K562 (cell line): Measurements from ENCODE around the gene PIK3CG. TPM values are rescaled to one million over a fixed set of nuclear protein-coding genes. Genes with fewer than 3 reads are reported as not detected.

Experiments used
- CBX3 ChIP-seq, 2 experiments: IDR thresholded peaks; 1 replicate in 1 of 2; 2 replicates in 1 of 2; pipeline ENCODE4 v1.6.1; 2012; ENCODE audit warnings: inconsistent platforms in 2 of 2, low read length in 2 of 2, borderline replicate concordance in 1 of 2, control low read depth in 1 of 2
- ELF2 ChIP-seq: fragments of 250-450 bp; sonication (Bioruptor Pico); IDR thresholded peaks from 2 replicates; pipeline ENCODE4 v1.5.0; 2021; ENCODE audit warnings: mild to moderate bottlenecking
- EZH2 ChIP-seq: IDR thresholded peaks from 2 replicates; pipeline ENCODE4 v1.6.1; 2012; ENCODE audit warnings: low read depth, mild to moderate bottlenecking, inconsistent platforms, low read length, borderline replicate concordance
- GABPA ChIP-seq: fragments of 200-800 bp; sonication (Bioruptor generic); conservative IDR thresholded peaks from 2 replicates; pipeline ENCODE4 v1.6.1; 2016; ENCODE audit warnings: low read depth, missing genetic modification characterization, missing compliant biosample characterization
- GABPB1 ChIP-seq: sonication (generic); formaldehyde crosslinking; IDR thresholded peaks from 2 replicates; pipeline ENCODE4 v1.8.0; 2022; ENCODE audit warnings: mild to moderate bottlenecking, missing genetic modification reagents
- KAT7 ChIP-seq: sonication (generic); formaldehyde crosslinking; IDR thresholded peaks from 2 replicates; pipeline ENCODE4 v1.8.0; 2022; ENCODE audit warnings: missing genetic modification reagents, mild to moderate bottlenecking, borderline replicate concordance
- MEIS2 ChIP-seq: fragments of 450-650 bp; IDR thresholded peaks from 2 replicates; pipeline ENCODE4 v1.6.1; 2014; ENCODE audit warnings: mild to moderate bottlenecking; ENCODE audit not compliant: partially characterized antibody
- NEUROD1 ChIP-seq: fragments of 150-350 bp; IDR thresholded peaks from 2 replicates; pipeline ENCODE4 v1.6.1; 2014; ENCODE audit warnings: borderline replicate concordance, low read length, low read depth; ENCODE audit not compliant: partially characterized antibody
- PCBP1 ChIP-seq: fragments of 200-400 bp; formaldehyde crosslinking; IDR thresholded peaks from 2 replicates; pipeline ENCODE4 v1.6.1; 2018; ENCODE audit warnings: mild to moderate bottlenecking, low read depth, low read length; ENCODE audit not compliant: poor library complexity, severe bottlenecking
- POLR2H ChIP-seq: IDR thresholded peaks from 2 replicates; pipeline ENCODE4 v1.6.1; 2016; ENCODE audit warnings: missing genetic modification characterization, low read depth, mild to moderate bottlenecking, control low read depth, missing compliant biosample characterization, moderate library complexity
- RFX7 ChIP-seq: fragments of 250-450 bp; sonication (Bioruptor Pico); IDR thresholded peaks from 2 replicates; pipeline ENCODE4 v1.5.1; 2021; ENCODE audit warnings: mild to moderate bottlenecking
- SMAD3 ChIP-seq: fragments of 450-650 bp; formaldehyde crosslinking; conservative IDR thresholded peaks from 2 replicates; pipeline ENCODE4 v1.4.0; 2020; ENCODE audit warnings: mild to moderate bottlenecking
- SOX6 ChIP-seq: fragments of 450-650 bp; IDR thresholded peaks from 2 replicates; pipeline ENCODE4 v1.6.1; 2014; ENCODE audit warnings: mild to moderate bottlenecking
- SRF ChIP-seq, 2 experiments: fragments of 250-450, 450-650 bp in 1 of 2; sonication (Bioruptor Pico) in 1 of 2; sonication (generic) in 1 of 2; formaldehyde crosslinking; IDR thresholded peaks; 2 replicates each; pipeline versions ENCODE4 v1.5.0 to v1.5.1; 2020 to 2022; ENCODE audit warnings: mild to moderate bottlenecking in 1 of 2, missing genetic modification reagents in 1 of 2
- ZBTB17 ChIP-seq: fragments of 450-650 bp; formaldehyde crosslinking; IDR thresholded peaks from 2 replicates; pipeline ENCODE4 v1.4.0; 2020; ENCODE audit warnings: mild to moderate bottlenecking
- ZNF174 ChIP-seq: fragments of 250-450 bp; sonication (Bioruptor Pico); IDR thresholded peaks from 2 replicates; pipeline ENCODE4 v1.4.0; 2020; ENCODE audit warnings: mild to moderate bottlenecking
- ZNF239 ChIP-seq: fragments of 250-450 bp; sonication (Bioruptor Pico); IDR thresholded peaks from 2 replicates; pipeline ENCODE4 v1.4.0; 2020; ENCODE audit warnings: mild to moderate bottlenecking
- polyA plus RNA-seq, 8 experiments: library from polyadenylated mRNA; depleted of rRNA in 4 of 8; stranded (reverse) in 5 of 8; unstranded in 3 of 8; fragments of >200 nt; fragmentation: Nextera tagmentation in 2 of 8; fragmentation: Illumina TruSeq in 1 of 8; extraction: Ambion mirVana in 2 of 8; extraction: Trizol in 1 of 8; gene quantifications; 2 replicates each; pipeline versions ENCODE4 v1.2.1 to v1.2.3, GENCODE V29; 2011 to 2014; ENCODE audit warnings: inconsistent platforms in 1 of 8, missing spikeins in 1 of 8
- total RNA-seq, 7 experiments: library from RNA; depleted of rRNA in 6 of 7; stranded (reverse); fragments of >200 nt in 6 of 7; fragmentation: Illumina TruSeq in 2 of 7; extraction: Trizol in 2 of 7; gene quantifications; 2 replicates each; pipeline versions ENCODE4 v1.2.1 to v1.2.3, GENCODE V29; 2011 to 2021; ENCODE audit warnings: low replicate concordance in 1 of 7
- TF ChIP-seq, protein P1 (sequence below): sonication (generic); formaldehyde crosslinking; IDR thresholded peaks from 2 replicates; pipeline ENCODE4 v1.4.0; 2020; ENCODE audit warnings: mild to moderate bottlenecking, missing genetic modification reagents
- TF ChIP-seq, protein P2 (sequence below): fragments of 250-450 bp; sonication (Bioruptor Pico); IDR thresholded peaks from 2 replicates; pipeline ENCODE4 v1.4.0; 2020

PIK3CG gene
- total and polyA plus RNA-seq, 9 of the 15 experiments (the other 6 are each of a cell fraction or from before 2014, with no cell fraction given) = 5.3 to 42.5 (median 29.0) TPM

DNA sequence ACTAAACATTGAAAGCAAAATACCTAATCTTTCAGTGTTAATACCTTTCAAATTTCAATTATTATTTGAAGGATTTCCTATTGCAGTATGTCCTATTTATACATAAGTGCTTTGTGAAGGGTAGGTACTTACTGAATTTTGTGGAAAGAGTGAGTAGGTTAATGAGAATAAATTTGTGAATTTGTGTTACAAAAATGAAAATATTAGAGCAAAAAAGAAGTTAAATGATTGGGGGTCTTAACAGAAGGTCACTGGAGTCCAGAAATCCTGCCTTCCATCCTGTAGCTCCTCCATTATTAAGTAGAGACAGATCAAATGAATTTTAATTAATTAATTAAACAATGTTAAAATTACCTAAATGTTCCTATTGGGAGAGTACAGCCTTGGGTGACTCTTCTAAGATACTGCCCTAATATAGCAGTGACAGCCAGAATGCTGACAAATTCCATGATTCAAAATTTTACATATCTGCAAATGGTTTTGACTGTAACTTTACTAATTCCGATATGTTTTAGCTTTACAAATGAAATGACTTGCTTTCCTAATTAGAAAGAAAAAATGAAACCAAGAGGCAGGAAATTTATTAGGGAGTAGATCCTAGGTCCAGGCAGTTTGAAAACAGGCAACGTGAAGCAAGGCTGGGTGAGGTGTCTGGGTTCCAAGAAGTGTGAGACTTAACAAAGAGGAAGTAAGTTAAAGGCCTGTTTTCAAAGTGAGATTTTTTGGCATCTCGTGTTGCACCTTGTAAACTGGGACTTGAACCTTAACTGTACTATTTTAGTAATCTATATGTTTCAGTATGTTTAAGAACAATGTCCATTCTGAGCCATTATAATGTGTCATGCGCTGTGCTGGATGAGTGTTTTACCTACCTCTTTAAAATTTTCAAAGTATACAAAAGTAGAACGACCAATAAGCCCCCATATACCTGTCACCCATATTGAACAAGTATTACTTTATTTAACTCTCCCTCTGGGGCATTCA, 1.5 kb downstream of the PIK3CG start (continued):
- TF ChIP-seq PCBP1 (no peak), ZNF239 (0 out of 2 replicates have a peak, but pooled peaks have one; percentile 36), MEIS2 (peak; percentile 24), ZBTB17 (CRISPR knock-in tag) (peak; percentile 39; the same call in 1 of the 2 replicates), ZNF174 (CRISPR knock-in tag) (0 out of 2 replicates have a peak, but pooled peaks have one; percentile 45), POLR2H (tag) (peak; percentile 77), EZH2 (no peak), SOX6 (peak; percentile 57; the same call in 1 of the 2 replicates), RFX7 (CRISPR knock-in tag) (no peak), SRF (CRISPR knock-in tag; IDR thresholded peaks at IDR 0.05) (peak in 1 of 2 experiments; percentile 92; a peak in 3 of 4 replicates), GABPB1 (peak; percentile 11; the same call in 1 of the 2 replicates), NEUROD1 (no peak), CBX3 (IDR thresholded peaks at IDR 0.05; ENCODE audit: borderline replicate concordance in 1 of 2, low read length in 2 of 2) (no peak), ELF2 (peak; percentile 60; the same call in 1 of the 2 replicates), KAT7 (CRISPR knock-in tag) (peak; percentile 15; the same call in 1 of the 2 replicates), SMAD3 (0 out of 2 replicates have a peak, but pooled peaks have one; percentile 37), GABPA (tag) (0 out of 2 replicates have a peak, but pooled peaks have one; percentile 3)
- TF ChIP-seq, protein P1, sequence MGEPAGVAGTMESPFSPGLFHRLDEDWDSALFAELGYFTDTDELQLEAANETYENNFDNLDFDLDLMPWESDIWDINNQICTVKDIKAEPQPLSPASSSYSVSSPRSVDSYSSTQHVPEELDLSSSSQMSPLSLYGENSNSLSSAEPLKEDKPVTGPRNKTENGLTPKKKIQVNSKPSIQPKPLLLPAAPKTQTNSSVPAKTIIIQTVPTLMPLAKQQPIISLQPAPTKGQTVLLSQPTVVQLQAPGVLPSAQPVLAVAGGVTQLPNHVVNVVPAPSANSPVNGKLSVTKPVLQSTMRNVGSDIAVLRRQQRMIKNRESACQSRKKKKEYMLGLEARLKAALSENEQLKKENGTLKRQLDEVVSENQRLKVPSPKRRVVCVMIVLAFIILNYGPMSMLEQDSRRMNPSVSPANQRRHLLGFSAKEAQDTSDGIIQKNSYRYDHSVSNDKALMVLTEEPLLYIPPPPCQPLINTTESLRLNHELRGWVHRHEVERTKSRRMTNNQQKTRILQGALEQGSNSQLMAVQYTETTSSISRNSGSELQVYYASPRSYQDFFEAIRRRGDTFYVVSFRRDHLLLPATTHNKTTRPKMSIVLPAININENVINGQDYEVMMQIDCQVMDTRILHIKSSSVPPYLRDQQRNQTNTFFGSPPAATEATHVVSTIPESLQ = peak; percentile 83; the same call in 1 of the 2 replicates
- TF ChIP-seq, protein P2, sequence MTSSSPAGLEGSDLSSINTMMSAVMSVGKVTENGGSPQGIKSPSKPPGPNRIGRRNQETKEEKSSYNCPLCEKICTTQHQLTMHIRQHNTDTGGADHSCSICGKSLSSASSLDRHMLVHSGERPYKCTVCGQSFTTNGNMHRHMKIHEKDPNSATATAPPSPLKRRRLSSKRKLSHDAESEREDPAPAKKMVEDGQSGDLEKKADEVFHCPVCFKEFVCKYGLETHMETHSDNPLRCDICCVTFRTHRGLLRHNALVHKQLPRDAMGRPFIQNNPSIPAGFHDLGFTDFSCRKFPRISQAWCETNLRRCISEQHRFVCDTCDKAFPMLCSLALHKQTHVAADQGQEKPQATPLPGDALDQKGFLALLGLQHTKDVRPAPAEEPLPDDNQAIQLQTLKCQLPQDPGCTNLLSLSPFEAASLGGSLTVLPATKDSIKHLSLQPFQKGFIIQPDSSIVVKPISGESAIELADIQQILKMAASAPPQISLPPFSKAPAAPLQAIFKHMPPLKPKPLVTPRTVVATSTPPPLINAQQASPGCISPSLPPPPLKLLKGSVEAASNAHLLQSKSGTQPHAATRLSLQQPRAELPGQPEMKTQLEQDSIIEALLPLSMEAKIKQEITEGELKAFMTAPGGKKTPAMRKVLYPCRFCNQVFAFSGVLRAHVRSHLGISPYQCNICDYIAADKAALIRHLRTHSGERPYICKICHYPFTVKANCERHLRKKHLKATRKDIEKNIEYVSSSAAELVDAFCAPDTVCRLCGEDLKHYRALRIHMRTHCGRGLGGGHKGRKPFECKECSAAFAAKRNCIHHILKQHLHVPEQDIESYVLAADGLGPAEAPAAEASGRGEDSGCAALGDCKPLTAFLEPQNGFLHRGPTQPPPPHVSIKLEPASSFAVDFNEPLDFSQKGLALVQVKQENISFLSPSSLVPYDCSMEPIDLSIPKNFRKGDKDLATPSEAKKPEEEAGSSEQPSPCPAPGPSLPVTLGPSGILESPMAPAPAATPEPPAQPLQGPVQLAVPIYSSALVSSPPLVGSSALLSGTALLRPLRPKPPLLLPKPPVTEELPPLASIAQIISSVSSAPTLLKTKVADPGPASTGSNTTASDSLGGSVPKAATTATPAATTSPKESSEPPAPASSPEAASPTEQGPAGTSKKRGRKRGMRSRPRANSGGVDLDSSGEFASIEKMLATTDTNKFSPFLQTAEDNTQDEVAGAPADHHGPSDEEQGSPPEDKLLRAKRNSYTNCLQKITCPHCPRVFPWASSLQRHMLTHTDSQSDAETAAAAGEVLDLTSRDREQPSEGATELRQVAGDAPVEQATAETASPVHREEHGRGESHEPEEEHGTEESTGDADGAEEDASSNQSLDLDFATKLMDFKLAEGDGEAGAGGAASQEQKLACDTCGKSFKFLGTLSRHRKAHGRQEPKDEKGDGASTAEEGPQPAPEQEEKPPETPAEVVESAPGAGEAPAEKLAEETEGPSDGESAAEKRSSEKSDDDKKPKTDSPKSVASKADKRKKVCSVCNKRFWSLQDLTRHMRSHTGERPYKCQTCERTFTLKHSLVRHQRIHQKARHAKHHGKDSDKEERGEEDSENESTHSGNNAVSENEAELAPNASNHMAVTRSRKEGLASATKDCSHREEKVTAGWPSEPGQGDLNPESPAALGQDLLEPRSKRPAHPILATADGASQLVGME (CRISPR knock-in tag) = 0 out of 2 replicates have a peak, but pooled peaks have one; percentile 50
